ENCODE results near the gene SPOCK1.
"Not testable (repeated sequence)": the region's sequence is repeated elsewhere in the genome, so short reads cannot be mapped to it uniquely, and the experiment has no call there.

The SPOCK1 gene

DNA sequence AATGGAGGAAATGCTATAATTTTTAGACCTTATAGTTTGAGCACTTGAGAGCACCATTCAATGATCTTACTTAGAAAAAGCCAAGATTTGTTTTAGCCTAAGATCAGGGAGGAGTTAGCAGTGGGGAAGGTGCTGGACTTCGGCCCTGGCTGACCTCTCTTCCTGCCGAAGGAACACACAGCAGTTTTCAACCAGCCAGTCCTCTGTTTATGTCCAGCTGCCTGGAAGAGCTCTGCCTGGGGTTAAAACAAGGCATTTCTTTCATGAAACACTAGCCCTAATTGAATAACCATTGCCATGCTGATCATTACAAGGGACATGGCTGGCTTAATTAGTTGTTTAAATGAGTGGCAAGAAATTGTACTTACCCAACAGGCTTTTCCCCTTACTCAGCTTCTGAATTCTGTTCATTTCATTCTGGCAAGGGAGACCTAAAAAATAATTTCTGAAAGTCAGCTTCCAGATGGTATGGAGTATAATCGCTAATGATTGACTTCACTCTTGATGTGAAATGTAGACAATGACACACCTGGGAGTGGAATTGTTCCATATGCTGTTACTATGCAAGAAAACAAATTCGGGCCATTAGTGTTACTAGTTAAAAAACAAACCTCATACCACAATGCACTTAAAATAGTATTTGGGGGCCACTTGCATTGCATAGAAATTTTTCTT lies 514.2 kb downstream of the SPOCK1 start:
- no peak for DNase-seq (ENCODE audit: extremely low spot score)
- ChIA-PET CTCF (no interaction called here), POLR2A (no interaction called here)
- TF ChIP-seq FOXM1 (IDR thresholded peaks at IDR 0.05; ENCODE audit: borderline replicate concordance), result no peak
- TF ChIP-seq SP1 (IDR thresholded peaks at IDR 0.05), result no peak
- TF ChIP-seq, protein P1, sequence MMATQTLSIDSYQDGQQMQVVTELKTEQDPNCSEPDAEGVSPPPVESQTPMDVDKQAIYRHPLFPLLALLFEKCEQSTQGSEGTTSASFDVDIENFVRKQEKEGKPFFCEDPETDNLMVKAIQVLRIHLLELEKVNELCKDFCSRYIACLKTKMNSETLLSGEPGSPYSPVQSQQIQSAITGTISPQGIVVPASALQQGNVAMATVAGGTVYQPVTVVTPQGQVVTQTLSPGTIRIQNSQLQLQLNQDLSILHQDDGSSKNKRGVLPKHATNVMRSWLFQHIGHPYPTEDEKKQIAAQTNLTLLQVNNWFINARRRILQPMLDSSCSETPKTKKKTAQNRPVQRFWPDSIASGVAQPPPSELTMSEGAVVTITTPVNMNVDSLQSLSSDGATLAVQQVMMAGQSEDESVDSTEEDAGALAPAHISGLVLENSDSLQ (IDR thresholded peaks at IDR 0.05), result no peak
- no peak for TF ChIP-seq BHLHE40 (IDR thresholded peaks at IDR 0.05; ENCODE audit: borderline replicate concordance)
- no peak for TF ChIP-seq SUZ12 (IDR thresholded peaks at IDR 0.05)
- no peak for TF ChIP-seq TARDBP (IDR thresholded peaks at IDR 0.05)
- no peak for TF ChIP-seq ELF4 (IDR thresholded peaks at IDR 0.05)
- no peak for TF ChIP-seq ARNT (IDR thresholded peaks at IDR 0.05)
- no peak for TF ChIP-seq L3MBTL2 (conservative IDR thresholded peaks at IDR 0.05)
- no peak for TF ChIP-seq ZNF384 (IDR thresholded peaks at IDR 0.05)
- no peak for TF ChIP-seq FOXA1 (IDR thresholded peaks at IDR 0.05)
- TF ChIP-seq CTBP1 (IDR thresholded peaks at IDR 0.05; ENCODE audit: borderline replicate concordance), result no peak

GRCh38 chr5:136981936-136982335 lies 517.2 kb downstream of the SPOCK1 start:
- no peak for DNase-seq (ENCODE audit: extremely low spot score)
- TF ChIP-seq LEF1 (IDR thresholded peaks at IDR 0.05; ENCODE audit: borderline replicate concordance) (no peak), FOXK2 (IDR thresholded peaks at IDR 0.05) (no peak), ZNF384 (IDR thresholded peaks at IDR 0.05) (no peak), TARDBP (IDR thresholded peaks at IDR 0.05) (no peak), SUZ12 (IDR thresholded peaks at IDR 0.05) (no peak), FOXM1 (IDR thresholded peaks at IDR 0.05; ENCODE audit: borderline replicate concordance) (no peak), BHLHE40 (IDR thresholded peaks at IDR 0.05; ENCODE audit: borderline replicate concordance) (no peak), HDGF (IDR thresholded peaks at IDR 0.05; ENCODE audit: borderline replicate concordance) (no peak), FOXA1 (IDR thresholded peaks at IDR 0.05) (no peak), ARNT (IDR thresholded peaks at IDR 0.05) (no peak), NFRKB (IDR thresholded peaks at IDR 0.05) (no peak), L3MBTL2 (conservative IDR thresholded peaks at IDR 0.05) (no peak), CTBP1 (IDR thresholded peaks at IDR 0.05; ENCODE audit: borderline replicate concordance) (no peak), ELF4 (IDR thresholded peaks at IDR 0.05) (no peak), SP1 (IDR thresholded peaks at IDR 0.05) (no peak)
- TF ChIP-seq, protein P1 (IDR thresholded peaks at IDR 0.05), result no peak
- ChIA-PET CTCF (no interaction called here), POLR2A (no interaction called here)

DNA sequence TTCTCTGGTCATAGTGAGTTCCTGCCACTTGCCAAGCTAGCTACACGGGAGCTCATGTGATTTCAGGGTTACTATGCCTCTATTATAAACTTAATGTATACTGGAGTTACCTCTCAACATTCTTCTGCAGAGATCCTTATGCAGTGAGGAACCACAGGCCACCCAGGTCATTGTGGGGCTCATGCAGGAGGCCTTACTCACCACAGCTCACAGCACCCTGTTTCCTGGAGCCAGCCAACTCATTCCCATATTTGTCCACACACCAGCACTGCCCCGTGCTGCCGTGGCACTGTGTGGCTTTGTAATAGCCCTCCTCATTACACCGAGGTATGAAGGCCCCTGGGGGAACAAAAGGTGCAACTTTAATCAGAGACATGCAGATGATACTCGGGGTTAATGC lies 520.0 kb downstream of the SPOCK1 start:
- ChIA-PET POLR2A (no interaction called here), CTCF (no interaction called here)
- no peak for DNase-seq (ENCODE audit: extremely low spot score)
- TF ChIP-seq, protein P1 (IDR thresholded peaks at IDR 0.05), result no peak
- TF ChIP-seq FOXK2 (IDR thresholded peaks at IDR 0.05), result no peak
- TF ChIP-seq SUZ12 (IDR thresholded peaks at IDR 0.05), result no peak
- TF ChIP-seq NFRKB (IDR thresholded peaks at IDR 0.05), result no peak

- DNase-seq (ENCODE audit: extremely low spot score), result no peak
- TF ChIP-seq SP1 (IDR thresholded peaks at IDR 0.05) (no peak), HDGF (IDR thresholded peaks at IDR 0.05; ENCODE audit: borderline replicate concordance) (no peak), ZNF384 (IDR thresholded peaks at IDR 0.05) (no peak), NFRKB (IDR thresholded peaks at IDR 0.05) (no peak), FOXK2 (IDR thresholded peaks at IDR 0.05) (no peak), LEF1 (IDR thresholded peaks at IDR 0.05; ENCODE audit: borderline replicate concordance) (no peak), L3MBTL2 (conservative IDR thresholded peaks at IDR 0.05) (no peak), CTBP1 (IDR thresholded peaks at IDR 0.05; ENCODE audit: borderline replicate concordance) (no peak), BHLHE40 (IDR thresholded peaks at IDR 0.05; ENCODE audit: borderline replicate concordance) (no peak), FOXA1 (IDR thresholded peaks at IDR 0.05) (no peak), ELF4 (IDR thresholded peaks at IDR 0.05) (no peak), FOXM1 (IDR thresholded peaks at IDR 0.05; ENCODE audit: borderline replicate concordance) (no peak)
- TF ChIP-seq, protein P1 (IDR thresholded peaks at IDR 0.05), result no peak
- POLR2A ChIA-PET, result no interaction called here
- CTCF ChIA-PET, result no interaction called here
These were observed 535.6 kb downstream of the SPOCK1 start for GRCh38 chr5:136963504-136963903.

- TF ChIP-seq CTBP1 (IDR thresholded peaks at IDR 0.05; ENCODE audit: borderline replicate concordance) (no peak), ZNF384 (IDR thresholded peaks at IDR 0.05) (no peak), SUZ12 (IDR thresholded peaks at IDR 0.05) (no peak), BHLHE40 (IDR thresholded peaks at IDR 0.05; ENCODE audit: borderline replicate concordance) (no peak), FOXK2 (IDR thresholded peaks at IDR 0.05) (no peak), ELF4 (IDR thresholded peaks at IDR 0.05) (no peak), FOXM1 (IDR thresholded peaks at IDR 0.05; ENCODE audit: borderline replicate concordance) (no peak), HDGF (IDR thresholded peaks at IDR 0.05; ENCODE audit: borderline replicate concordance) (no peak)
- POLR2A ChIA-PET, result no interaction called here
- DNase-seq (ENCODE audit: extremely low spot score), result no peak
- CTCF ChIA-PET, result no interaction called here
These were observed 541.7 kb downstream of the SPOCK1 start for GRCh38 chr5:136957428-136957827.

GRCh38 chr5:136954142-136954541 lies 545.0 kb downstream of the SPOCK1 start:
- DNase-seq (ENCODE audit: extremely low spot score); CTCF ChIA-PET; POLR2A ChIA-PET: not testable (repeated sequence)

- POLR2A ChIA-PET; DNase-seq (ENCODE audit: extremely low spot score); CTCF ChIA-PET: not testable (repeated sequence)
These were observed 545.6 kb downstream of the SPOCK1 start for GRCh38 chr5:136953346-136954069.

Data from HEK293T (cell line).